Vagina (tissue), 2 donors: ENCODE results near the gene MID1.

Experiments
- CTCF ChIP-seq, 3 experiments: fragments of 450-650 bp in 2 of 3; fragments of 200-600 bp in 1 of 3; sonication (generic) in 1 of 3; IDR thresholded peaks; one replicate each; pipeline ENCODE4 v1.5.1; 2017 to 2019; ENCODE audit warnings: antibody characterized with exemption in 3 of 3, mild to moderate bottlenecking in 2 of 3, moderate library complexity in 2 of 3
- POLR2A ChIP-seq, 2 donors: fragments of 450-650 bp; IDR thresholded peaks; one replicate each; pipeline ENCODE4 v1.6.1; 2017; ENCODE audit warnings: antibody characterized with exemption in 2 of 2, mild to moderate bottlenecking in 2 of 2, moderate library complexity in 2 of 2
- POLR2AphosphoS5 ChIP-seq, 2 donors: sonication (generic); formaldehyde crosslinking; IDR thresholded peaks; one replicate each; pipeline ENCODE4 v1.9.0; 2017; ENCODE audit warnings: antibody characterized with exemption in 2 of 2, mild to moderate bottlenecking in 2 of 2, low read depth in 1 of 2; ENCODE audit not compliant: insufficient read depth in 1 of 2

- TF ChIP-seq CTCF (IDR thresholded peaks at IDR 0.05) (no peak), POLR2A (IDR thresholded peaks at IDR 0.05) (no peak), POLR2AphosphoS5 (IDR thresholded peaks at IDR 0.05; ENCODE audit: insufficient read depth in 1 of 2, low read depth in 1 of 2) (no peak)
These were observed 28.2 kb upstream of the MID1 start for GRCh38 chrX:10648614-10649013.
